ENCODE data around the gene ACSS1.

Gene ACSS1

DNA sequence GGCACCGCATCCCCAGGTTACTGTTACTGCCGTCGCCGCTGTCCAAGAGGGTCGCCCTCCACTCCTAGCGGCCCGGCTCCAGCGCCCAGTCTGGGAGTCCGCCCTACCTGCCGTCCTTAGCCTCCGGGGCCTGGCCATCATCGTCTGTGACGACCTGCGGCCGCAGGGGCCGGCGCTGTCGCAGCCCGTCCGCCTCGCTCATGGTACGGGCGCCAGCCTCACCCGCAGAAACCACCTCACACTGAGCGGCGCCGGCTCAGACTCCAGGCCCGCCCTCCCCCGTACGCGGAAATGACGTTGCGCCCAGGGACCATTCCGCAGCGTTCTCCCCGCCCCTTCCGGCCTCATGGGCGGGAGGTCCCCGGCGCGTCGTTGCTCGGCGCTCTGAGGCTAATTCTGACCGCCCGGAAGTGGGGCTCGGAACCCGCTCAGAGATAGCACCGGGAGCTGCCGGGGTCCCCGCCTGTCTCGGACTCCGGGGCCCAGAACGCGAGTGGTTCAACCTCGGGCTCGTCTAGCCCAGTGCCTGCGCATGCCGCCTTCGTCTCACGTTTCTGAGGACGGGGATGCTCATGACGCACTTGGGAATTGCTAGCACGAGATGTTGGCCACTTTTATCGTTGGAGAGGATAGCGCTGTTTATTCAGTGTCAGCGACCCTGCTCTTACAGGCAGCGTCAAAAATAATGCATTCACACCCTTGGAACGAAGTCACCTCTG, 65.3 kb downstream of the ACSS1 start, which contains the start of gene APMAP:
TSS of gene APMAP (minus strand) at position 265 of the 719 bp plus-strand sequence. CDS start at position 202, 63 bp downstream.
- DNase-seq: peak; percentile 96

DNA sequence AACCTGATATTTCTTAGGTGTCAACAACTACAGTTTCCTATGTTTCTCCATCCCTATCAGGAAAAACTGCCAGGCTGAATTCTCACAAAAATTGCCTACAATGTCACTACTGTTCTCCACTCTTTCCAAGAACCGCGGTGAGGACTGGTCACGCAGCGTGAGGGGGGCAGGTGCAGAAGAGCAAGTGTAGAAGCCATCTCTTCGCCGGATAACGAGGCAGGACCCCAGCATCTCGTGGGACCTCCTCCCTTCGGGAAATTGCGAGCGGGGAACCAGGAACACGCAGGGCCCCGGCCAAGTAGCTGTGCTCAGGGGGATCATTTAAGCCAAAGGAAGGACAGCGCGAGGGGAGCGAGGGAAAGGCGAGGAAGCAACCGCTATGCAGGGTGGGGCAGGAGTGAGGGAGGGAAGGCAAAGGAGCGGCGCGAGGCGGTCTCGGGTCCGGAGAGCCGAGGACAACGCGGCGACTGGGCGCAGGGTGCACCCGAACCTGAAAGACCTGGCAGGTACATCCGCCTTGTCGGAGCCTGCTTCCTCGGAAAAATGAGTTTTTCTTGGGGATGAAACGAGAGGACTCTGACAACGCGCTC, 65.9 kb downstream of the ACSS1 start:
- no peak for DNase-seq

DNA sequence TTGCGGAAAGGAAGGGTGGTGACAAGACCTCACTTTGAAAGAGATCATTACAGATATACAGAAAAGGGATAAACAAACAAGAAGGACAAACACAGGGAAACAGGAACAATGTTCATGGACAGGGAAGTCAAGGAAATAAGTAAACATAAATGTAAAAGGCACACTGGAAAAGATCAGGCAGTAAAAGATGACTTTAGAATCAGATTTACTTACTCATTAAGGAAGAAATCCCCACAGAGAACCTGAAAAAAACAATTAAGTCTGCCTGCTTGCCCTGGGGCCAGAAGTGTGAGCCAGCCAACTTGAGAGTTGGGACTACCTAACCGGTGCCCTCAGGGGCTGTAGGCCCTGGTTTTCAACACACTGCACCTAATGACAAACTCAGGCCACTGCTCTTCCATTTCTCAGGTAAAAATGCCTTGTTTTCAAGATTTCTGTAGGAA, 67.1 kb downstream of the ACSS1 start:
- no peak for DNase-seq

DNA sequence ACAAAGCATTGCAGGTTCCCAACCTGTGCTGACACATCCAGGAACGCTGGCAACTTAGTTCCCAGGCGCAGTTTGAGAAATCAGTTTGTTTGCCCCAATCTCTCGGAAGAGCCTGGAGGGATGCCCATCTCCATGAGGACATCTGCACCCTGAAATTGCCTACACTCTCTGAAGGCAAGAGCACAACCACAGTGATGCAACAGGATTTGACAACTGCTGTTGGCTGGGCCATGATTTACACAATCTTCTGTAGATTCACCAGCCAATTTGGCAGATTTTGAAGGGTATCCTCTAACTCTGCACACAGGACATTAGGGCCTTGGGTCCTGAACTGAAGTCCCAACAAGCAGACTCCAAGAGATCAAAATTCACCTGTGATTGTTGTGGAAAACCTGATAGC, 68.8 kb downstream of the ACSS1 start:
- no peak for DNase-seq

DNA sequence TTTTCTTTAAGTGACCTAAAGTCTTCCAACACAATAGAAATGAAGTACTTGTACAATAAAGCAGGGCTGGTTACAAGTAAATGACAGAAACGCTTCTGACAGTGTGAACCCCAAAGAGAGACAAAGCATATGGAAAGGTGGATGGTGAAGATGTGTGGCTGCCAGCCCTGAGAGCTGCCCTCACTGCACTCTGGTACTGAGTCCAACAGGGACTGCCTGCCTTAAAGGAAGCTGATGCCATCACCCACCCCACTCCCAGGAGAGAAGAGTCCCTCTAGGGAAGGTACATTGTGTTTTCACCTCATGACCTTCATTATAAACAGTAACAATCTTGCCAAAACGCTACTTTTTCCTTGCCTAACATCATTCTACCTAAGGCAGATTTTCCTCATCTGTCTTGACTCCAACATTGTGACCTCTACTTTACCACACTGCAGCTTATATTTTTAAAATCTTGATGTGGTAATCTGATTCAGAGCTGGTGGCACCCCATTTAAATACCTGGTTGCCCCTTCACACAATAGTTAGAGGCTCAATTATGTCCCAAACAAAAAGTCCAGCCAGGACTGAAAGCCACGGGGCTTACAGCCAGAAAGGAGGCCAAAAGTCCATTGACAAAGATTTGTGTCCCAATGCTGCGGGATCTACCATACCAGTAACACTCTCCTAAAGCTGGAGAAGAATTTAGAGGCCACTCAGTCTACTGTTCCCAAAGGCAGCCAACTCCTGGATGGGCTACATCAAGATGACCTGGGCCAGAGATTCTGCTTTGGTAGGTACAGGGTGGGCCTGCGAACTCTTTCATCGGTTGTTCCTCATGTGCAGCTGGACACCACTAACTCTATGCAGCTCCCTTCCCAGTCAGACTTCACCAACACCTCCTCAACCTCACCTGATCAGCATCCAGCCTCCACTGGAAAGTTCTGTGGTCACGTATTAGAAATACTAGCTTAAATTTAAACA, 69.8 kb downstream of the ACSS1 start:
- DNase-seq: peak; percentile 1

DNA sequence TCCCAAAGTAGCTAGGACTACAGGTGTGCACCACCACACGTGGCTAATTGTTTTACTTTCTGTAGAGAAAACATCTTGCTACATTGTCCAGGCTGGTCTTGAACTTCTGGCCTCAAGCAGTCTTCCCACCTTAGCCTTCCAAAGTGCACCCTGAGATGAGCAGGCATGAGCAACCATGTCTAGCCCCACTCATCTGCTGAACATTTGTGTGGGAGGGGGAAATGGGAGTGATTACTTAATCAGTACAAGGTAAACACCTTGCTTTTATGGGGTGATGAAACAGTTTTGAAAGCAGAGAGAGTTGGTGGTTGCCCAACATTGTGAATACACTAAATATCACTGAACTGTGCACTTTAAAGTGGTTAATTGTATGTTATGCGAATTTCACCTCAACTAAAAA, 70.7 kb downstream of the ACSS1 start:
- DNase-seq: no peak

DNA sequence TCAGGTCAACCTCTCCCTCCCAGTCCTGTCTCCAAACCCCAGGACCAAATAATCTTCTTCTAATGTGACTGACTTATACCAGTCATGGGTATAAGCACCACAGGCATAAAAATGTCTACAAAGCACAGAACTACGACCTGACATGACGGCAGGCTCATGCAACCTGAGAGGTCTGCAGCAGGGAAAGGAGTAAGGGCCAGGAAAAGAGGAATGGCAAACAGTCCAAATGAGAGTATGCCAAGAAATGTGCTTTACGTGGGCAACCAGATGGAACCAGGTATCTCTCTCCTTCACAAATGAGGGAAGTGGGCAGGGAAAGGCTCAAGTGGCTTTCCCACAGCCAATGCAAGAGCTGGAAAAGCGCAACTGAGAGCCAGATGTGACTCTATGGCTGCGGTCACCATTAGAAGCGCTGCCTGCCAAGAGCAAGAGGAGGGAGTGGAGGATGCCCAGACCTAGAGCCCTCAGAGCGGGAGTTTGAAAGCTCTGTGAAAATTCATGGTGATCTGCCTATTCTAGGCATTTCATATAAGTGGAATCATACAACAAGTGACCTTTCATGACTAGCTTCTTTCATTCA, 71.4 kb downstream of the ACSS1 start:
- no peak for DNase-seq

DNA sequence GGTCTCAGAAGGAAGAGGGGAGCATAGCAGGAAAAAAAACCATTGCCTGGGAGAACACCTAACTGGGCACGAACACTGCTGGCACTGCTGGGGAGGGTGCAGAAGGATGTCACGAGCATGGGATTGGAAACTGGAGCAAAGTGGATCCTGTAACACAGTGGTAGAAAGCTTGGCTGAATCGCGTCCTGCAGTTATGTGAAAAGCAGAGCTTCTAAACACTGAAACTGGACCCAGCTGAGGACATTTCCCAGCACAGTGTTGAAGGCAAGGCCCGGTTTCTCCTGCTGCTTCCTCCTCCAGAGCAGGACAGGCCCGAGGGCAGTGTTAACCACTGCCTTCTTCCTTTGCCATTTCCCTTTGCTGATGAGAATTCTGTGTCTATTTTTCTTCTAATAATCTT, 72.1 kb downstream of the ACSS1 start:
- no peak for DNase-seq

DNA sequence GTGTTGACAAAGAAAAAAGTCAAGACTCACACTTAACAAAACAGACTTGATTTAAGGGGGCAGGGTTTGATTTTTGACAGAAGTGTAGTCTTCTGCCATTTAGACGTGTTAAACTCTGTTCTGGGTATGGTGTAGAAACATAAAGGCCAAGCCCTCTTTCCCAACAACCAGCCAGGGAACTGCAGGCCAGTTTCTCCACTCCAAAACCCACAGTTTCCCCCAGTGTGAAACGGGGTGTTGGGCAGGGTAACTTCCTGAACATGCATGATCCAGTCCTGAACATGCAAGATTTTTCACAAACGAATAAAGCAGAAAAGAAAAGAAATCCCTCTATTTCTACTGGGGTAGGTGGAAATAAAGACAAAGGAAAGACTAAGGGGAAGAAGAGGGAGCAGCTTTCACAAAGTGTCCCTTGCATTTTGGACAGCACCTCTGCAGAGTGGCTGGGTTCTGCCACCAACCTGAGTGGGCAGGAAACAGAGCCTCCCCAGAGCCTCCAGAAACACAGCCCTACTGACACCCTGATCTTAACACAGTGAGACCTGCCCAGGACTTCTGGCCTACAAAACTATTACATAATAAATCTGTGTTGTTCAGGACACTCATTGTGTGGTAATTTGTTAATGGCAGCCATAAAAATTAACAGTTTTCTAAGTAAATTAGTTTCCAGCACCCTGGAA, 72.8 kb downstream of the ACSS1 start:
- DNase-seq: no peak

DNA sequence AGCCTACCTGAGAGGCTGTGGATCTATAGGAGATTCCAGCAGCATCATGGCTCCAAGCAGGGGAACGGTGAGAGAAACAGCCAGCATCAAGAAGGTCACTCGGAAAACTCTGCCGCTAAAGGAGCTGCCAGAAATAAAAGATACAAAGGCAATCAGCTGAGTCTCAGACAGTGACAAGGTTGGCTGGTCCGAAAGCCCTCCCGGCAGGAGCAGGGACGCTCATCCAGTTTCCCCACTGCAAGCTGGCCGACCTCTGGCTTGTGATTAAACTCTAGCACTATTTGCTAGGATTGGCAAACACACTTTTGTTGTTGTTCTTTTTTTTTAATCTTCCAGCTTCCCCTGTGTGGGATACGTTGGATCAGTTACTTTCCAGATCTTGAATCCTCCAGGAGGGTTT, 74.0 kb downstream of the ACSS1 start:
- DNase-seq: no peak

DNA sequence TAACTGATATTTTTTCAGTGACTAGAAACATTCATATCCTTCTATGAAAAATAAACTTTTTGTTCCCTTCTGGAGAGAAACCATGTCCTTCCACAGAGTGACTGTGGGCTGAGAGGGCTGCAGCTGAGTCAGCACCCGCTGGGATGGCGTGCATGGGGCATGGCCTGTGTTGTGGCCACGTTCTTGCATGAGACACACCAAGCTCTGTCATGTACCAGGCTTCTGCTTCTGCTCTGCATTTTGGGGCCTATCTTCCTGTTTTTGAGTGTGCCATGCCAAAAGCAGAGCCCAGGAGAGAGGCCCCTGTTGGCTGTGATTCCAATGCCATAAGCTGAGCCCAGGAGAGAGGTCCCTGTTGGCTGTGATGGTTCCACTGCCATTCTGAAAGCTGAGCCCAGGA, 76.1 kb downstream of the ACSS1 start:
- DNase-seq: peak; percentile 24

DNA sequence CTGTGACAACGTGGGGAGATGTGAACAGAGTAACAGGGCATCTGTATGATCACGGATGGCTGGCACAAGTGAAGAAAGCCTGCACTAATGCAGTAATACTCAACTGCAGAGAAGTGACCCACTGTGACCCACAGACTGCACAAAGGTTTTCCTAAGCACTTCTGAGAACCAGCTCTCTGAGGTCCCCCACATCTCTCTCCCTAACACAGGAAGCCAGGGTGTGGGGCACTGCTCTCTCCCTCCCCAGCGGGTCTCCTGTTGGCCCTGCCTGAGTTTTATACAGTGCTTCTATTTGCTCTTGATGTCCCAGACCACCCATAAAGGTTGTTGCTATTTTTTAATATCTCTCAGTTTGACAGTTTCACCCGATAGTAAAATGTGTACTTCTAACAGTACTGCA, 76.7 kb downstream of the ACSS1 start:
- DNase-seq: no peak

DNA sequence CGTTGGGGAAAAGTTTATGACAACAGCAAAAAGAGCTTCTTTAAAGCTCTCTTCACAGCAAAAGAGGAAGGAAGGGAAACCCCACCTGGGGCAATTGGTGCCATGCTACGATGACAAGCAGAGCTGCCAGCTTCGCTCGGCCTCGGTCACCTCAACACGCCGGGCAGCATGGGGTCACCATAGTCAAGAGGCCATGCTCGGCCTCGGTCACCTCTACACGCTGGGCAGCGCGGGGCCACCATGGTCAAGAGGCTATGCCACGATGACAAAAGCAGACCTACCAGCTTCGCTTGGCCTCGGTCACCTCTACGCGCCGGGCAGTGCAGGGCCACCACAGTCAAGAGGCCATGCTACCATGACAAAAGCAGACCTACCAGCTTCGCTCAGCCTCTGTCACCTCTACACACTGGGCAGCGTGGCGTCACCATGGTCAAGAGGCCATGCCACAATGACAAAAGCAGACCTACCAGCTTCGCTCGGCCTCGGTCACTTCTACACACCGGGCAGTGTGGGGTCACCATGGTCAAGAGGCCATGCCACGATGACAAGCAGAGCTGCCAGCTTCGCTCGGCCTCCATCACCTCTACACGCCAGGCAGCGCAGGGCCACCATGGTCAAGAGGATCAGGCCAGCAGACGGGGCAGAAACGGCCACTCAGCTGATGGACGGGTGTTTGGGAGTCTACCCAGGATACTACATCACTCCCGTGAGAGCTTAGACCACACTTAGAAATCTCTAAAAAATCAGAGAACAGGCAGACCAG, 77.5 kb downstream of the ACSS1 start:
- no peak for DNase-seq

DNA sequence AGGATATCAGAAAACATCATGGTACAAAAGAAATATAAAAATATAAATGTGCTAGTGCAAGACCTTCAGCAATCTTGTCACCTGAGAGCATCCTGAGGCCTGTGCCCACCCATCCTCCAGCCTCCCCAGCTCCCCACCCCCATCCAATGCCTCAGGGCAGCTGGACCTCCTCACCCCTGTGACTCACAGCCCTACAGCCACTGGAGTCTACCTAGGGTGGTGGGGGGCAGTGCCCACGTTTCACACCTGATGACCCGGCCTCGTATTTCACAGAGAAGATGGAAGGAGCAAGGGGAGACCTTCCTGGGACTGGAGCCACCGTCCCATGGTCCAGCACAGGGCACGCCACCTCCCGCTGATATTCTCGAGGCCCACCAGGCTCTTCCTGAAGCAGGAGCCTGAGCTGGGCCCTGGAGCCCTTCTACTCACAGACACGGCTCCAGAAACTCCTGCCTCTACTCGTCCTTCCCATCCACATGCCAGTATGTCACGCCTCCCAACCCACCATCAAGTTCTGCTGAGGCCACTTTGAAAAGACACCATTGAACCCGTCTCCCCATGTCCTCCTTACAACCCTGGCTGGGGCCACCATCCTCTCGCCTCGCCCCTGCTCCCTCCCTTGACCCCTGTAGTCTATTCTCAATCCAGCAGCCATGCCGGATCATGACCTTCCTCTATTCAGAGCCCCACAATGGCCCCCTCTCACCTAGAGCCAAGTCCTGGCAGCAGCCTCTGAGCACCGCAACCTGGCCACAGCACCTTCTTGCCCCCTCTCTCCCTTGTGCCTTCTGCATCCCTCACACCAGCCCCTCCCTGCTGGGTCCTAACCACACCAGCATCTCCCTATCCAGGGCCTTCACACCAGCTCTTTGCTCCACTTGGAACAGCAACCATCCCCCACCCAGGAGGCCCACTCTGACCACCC, 78.6 kb downstream of the ACSS1 start:
- no peak for DNase-seq

DNA sequence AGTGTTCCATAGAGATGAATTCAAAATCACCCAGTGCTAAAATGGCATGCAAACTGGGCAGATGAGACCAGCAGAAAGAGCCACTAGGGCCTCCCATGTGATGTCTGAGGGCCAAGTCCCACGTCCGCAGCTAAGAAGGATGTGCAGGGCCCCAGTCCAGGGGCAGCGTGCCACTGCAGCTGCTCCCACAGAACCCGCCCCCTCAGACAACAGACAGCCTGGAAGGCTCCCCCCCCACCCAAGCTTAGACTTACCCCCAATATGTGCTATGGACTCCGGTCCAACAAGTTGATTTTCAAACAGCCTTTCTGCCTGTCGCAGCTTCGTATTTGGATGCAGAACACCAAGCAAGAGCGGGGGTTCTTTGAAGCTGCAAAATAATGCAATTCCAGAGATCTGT, 79.4 kb downstream of the ACSS1 start:
- DNase-seq: no peak

DNA sequence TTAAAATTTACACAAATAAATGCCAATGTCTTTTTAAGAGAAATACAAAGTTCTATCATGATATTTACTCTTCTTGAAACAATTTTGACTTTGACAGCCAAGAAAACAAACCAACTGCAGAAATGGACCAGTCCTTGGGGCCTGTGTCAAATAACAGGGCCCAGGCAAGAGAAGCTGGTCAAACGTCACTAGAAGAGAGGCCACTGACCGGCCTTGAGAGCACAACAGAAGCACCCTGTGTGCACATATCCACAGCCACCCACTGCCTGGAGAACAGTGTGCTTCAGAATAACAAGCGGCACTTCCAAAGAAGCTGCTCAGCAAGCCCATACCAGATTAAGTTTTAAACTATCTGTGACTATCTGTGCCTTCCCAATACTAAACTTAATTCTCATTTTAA, 80.1 kb downstream of the ACSS1 start:
- DNase-seq: no peak

DNA sequence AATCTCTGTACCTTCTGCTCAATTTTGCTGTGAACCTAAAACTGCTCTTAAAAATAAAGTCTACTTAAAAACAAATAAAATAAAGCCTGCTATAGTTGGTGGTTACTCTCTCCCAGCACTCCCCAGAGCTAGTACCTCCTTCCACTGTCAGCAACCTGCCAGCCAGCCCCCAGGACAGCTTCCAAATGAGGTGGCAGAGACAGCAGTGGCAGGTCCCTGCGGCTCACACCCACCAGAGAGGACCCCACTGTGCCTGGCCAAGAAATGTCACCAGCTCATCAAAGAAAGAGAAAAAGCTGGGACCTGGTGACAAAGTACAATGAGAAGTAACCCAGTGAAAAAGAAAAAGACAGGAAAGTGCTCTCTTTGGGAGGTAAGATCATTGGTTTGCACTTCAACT, 80.6 kb downstream of the ACSS1 start:
- DNase-seq: no peak

DNA sequence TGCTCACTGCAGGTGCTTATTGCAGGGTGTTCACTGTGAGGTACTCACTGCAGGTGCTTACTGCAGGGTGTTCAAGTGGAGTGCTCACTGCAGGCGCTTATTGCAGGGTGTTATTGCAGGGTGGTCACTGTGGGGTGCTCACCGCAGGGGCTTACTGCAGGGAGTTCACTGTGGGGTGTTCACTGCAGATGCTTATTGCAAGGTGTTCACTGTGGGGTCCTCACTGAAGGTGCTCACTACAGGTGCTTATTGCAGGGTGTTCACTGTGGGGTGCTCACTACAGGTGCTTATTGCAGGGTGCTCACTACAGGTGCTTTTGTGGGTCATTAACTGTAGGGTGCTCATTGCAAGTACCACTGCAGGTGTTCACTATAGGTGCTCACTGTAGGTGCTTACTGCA, 85.6 kb downstream of the ACSS1 start:
- no peak for DNase-seq

DNA sequence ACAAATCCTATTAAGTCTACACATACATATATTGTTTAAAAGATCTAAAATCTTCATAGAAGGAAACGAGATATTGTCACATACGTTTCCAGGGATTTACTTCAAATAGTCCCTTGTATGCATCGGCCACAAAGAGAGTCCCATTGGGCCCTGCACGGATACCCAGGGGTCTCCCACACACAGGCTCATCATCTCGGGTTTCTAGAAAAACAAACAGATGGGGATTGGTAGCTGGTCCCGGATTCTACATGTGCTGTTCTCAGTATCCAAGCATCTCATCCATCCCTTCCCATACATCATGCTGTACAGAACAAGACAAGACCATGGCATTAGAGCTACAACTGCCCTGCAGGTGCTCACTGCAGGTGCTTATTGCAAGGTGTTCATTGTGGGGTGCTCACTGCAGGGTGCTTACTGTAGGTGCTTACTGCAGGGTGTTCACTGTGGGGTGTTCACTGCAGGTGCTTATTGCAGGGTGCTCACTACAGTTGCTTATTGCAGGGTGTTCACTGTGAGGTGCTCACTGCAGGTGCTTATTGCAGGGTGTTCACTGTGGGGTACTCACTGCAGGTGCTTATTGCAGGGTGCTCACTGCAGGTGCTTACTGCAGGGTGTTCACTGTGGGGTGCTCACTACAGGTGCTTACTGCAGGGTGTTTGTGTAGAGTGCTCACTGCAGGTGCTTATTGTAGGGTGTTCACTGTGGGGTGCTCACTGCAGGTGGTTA, 86.4 kb downstream of the ACSS1 start:
- DNase-seq: no peak

DNA sequence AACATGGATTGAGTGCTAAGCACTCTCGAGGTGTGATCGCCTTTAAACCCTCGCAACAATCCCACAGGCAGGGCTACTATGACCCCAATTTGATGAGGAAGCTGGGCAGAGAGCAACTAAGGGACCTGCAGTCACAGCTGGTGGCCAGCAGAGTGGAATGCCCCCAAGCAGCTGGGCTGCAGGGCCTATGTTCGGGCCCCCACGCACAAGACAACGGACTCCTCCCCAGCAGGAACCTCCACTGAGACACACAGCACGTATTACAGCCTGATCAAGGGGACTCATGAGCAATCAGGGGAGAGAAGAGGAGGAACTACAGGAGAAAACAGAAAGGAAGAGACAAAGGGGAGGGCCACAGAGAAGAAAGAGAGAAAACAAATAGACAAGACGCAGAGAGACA, 87.2 kb downstream of the ACSS1 start:
- DNase-seq: no peak
